K562 (cell line): ENCODE results near the gene GPSM3. TPM values are rescaled to one million over a fixed set of nuclear protein-coding genes. Genes with fewer than 3 reads are reported as not detected.

Experiments used
- ADNP ChIP-seq: fragments of 200-800 bp; sonication (Bioruptor generic); IDR thresholded peaks from 2 replicates; pipeline ENCODE4 v1.6.1; 2016; ENCODE audit warnings: missing genetic modification characterization, missing compliant biosample characterization
- CAMTA2 ChIP-seq: fragments of 250-450 bp; sonication (Bioruptor Pico); conservative IDR thresholded peaks from 2 replicates; pipeline ENCODE4 v1.5.1; 2022
- CBX2 ChIP-seq: fragments of 200-600 bp; sonication (generic); IDR thresholded peaks from one replicate; pipeline ENCODE4 v1.6.1; 2012; ENCODE audit warnings: mild to moderate bottlenecking, low read length, inconsistent platforms; ENCODE audit not compliant: insufficient read depth, poor library complexity, severe bottlenecking
- CTCF ChIP-seq, 3 experiments: IDR thresholded peaks in 2 of 3; conservative IDR thresholded peaks in 1 of 3; 2 replicates each; pipeline ENCODE4 v1.5.1; 2011 to 2012; ENCODE audit warnings: low read length in 3 of 3, mild to moderate bottlenecking in 3 of 3, control low read depth in 2 of 3, improper control_type of control experiment in 1 of 3, inconsistent platforms in 1 of 3, low read depth in 1 of 3, mixed read lengths in 1 of 3, moderate library complexity in 1 of 3; ENCODE audit not compliant: insufficient read depth in 2 of 3
- KHSRP ChIP-seq: fragments of 450-650 bp; IDR thresholded peaks from 2 replicates; pipeline ENCODE4 v1.6.1; 2017
- KLF13 ChIP-seq: fragments of 450-650 bp; IDR thresholded peaks from 2 replicates; pipeline ENCODE4 v1.6.1; 2016; ENCODE audit warnings: missing genetic modification characterization, low read depth, mild to moderate bottlenecking, missing compliant biosample characterization, moderate library complexity, borderline replicate concordance
- RAD21 ChIP-seq, 2 experiments: fragments of 250-450 bp in 1 of 2; fragments of 450-650 bp in 1 of 2; sonication (Bioruptor Pico) in 1 of 2; formaldehyde crosslinking in 1 of 2; IDR thresholded peaks in 1 of 2; conservative IDR thresholded peaks in 1 of 2; 2 replicates each; pipeline versions ENCODE4 v1.4.0 to v1.8.0; 2020 to 2022; ENCODE audit warnings: mild to moderate bottlenecking in 2 of 2, moderate library complexity in 1 of 2
- SMC3 ChIP-seq: conservative IDR thresholded peaks from 2 replicates; pipeline ENCODE4 v1.6.1; 2011; ENCODE audit warnings: low read depth, low read length, improper control_type of control experiment; ENCODE audit not compliant: insufficient read depth
- TGIF2 ChIP-seq: sonication (generic); formaldehyde crosslinking; IDR thresholded peaks from 2 replicates; pipeline ENCODE4 v1.8.1; 2022; ENCODE audit warnings: mild to moderate bottlenecking, missing genetic modification reagents, moderate library complexity
- ZNF655 ChIP-seq: fragments of 250-450 bp; sonication (Bioruptor Pico); IDR thresholded peaks from 2 replicates; pipeline ENCODE4 v1.5.0; 2021
- polyA plus RNA-seq, 8 experiments: library from polyadenylated mRNA; depleted of rRNA in 4 of 8; stranded (reverse) in 5 of 8; unstranded in 3 of 8; fragments of >200 nt; fragmentation: Nextera tagmentation in 2 of 8; fragmentation: Illumina TruSeq in 1 of 8; extraction: Ambion mirVana in 2 of 8; extraction: Trizol in 1 of 8; gene quantifications; 2 replicates each; pipeline versions ENCODE4 v1.2.1 to v1.2.3, GENCODE V29; 2011 to 2014; ENCODE audit warnings: inconsistent platforms in 1 of 8, missing spikeins in 1 of 8
- total RNA-seq, 7 experiments: library from RNA; depleted of rRNA in 6 of 7; stranded (reverse); fragments of >200 nt in 6 of 7; fragmentation: Illumina TruSeq in 2 of 7; extraction: Trizol in 2 of 7; gene quantifications; 2 replicates each; pipeline versions ENCODE4 v1.2.1 to v1.2.3, GENCODE V29; 2011 to 2021; ENCODE audit warnings: low replicate concordance in 1 of 7

GPSM3 gene
- total and polyA plus RNA-seq, 9 of the 15 experiments (the other 6 are each of a cell fraction or from before 2014, with no cell fraction given): 5.3 to 42.6 (median 24.4) TPM

GRCh38 chr6:32234934-32235333 is 42.5 kb upstream of the GPSM3 start (continued):
- TF ChIP-seq CTCF (IDR thresholded peaks at IDR 0.05 in 2 of 3, conservative IDR thresholded peaks at IDR 0.05 in 1 of 3; ENCODE audit: insufficient read depth in 2 of 3, low read depth in 1 of 3, low read length in 3 of 3) (peak; percentile 64 to 97 (median 87)), RAD21 (CRISPR knock-in tag; conservative IDR thresholded peaks at IDR 0.05 in 1 of 2, IDR thresholded peaks at IDR 0.05 in 1 of 2) (peak in 1 of 2 experiments; percentile 74; a peak in 2 of 4 replicates), SMC3 (peak; percentile 40; the same call in 1 of the 2 replicates), CBX2 (no peak), KLF13 (tag) (no peak), ADNP (tag) (no peak), ZNF655 (CRISPR knock-in tag) (no peak), TGIF2 (CRISPR knock-in tag) (no peak), KHSRP (no peak), CAMTA2 (CRISPR knock-in tag) (no peak)
